A673 (cell line): Measurements from ENCODE around the gene DKK2. TPM values are rescaled to one million over a fixed set of nuclear protein-coding genes. Genes with fewer than 3 reads are reported as not detected.
A peak's percentile ranks its signal among the peaks of the same experiment; 100 is the strongest.

ENCODE experiments used
- BruUV-seq: library from RNA; stranded (reverse); fragments of 400-500 nt; replicated peaks from 2 replicates; lab custom pipeline; 2021; lab: Mats Ljungman, UMichigan
- CTCF ChIA-PET: fragments of 300-600 bp; sonication (Branson Sonifier 250); formaldehyde crosslinking; loops from one replicate; lab custom pipeline; 2022; ENCODE audit warnings: antibody characterized with exemption; lab: Charles Lee
- POLR2A ChIA-PET: fragments of 300-600 bp; sonication (Branson Sonifier 250); formaldehyde crosslinking; loops from one replicate; lab custom pipeline; 2022; ENCODE audit warnings: antibody characterized with exemption; ENCODE audit not compliant: low non-redundant PET; lab: Charles Lee
- DNase-seq: peaks from one replicate; pipeline ENCODE4 v3.0.0-alpha.2; 2015; ENCODE audit warnings: low spot score
- H3K27ac ChIP-seq: fragments of 200-600 bp; sonication (generic); 2 replicates; pipeline ENCODE4 v1.5.1; 2016; ENCODE audit warnings: mixed run types, low read depth, mild to moderate bottlenecking, mixed read lengths, antibody characterized with exemption, low read length; ENCODE audit not compliant: poor library complexity, severe bottlenecking
- H3K27me3 ChIP-seq: fragments of 200-600 bp; sonication (generic); replicated peaks from 2 replicates; pipeline ENCODE4 v1.6.1; 2017; ENCODE audit warnings: mixed run types, low read depth, mild to moderate bottlenecking, mixed read lengths, antibody characterized with exemption, low read length; ENCODE audit not compliant: insufficient read depth, poor library complexity
- H3K36me3 ChIP-seq: fragments of 200-600 bp; sonication (generic); 2 replicates; pipeline ENCODE4 v1.6.1; 2016; ENCODE audit warnings: mixed run types, mild to moderate bottlenecking, mixed read lengths, antibody characterized with exemption, low read length; ENCODE audit not compliant: insufficient read depth, poor library complexity, severe bottlenecking
- H3K4me1 ChIP-seq: fragments of 200-600 bp; sonication (generic); 2 replicates; pipeline ENCODE4 v1.6.1; 2017; ENCODE audit warnings: mixed run types, mild to moderate bottlenecking, mixed read lengths, antibody characterized with exemption, low read length; ENCODE audit not compliant: insufficient read depth, poor library complexity, severe bottlenecking
- H3K4me3 ChIP-seq: fragments of 200-600 bp; sonication (generic); 2 replicates; pipeline ENCODE4 v1.5.1; 2016; ENCODE audit warnings: low read depth, mixed run types, mild to moderate bottlenecking, mixed read lengths, low read length; ENCODE audit not compliant: poor library complexity, severe bottlenecking
- H3K9me3 ChIP-seq: fragments of 200-600 bp; sonication (generic); 2 replicates; pipeline ENCODE4 v1.6.1; 2016; ENCODE audit warnings: mixed run types, low read depth, mild to moderate bottlenecking, mixed read lengths, antibody characterized with exemption, low read length; ENCODE audit not compliant: poor library complexity, severe bottlenecking
- EZH2 ChIP-seq: fragments of 200-600 bp; sonication (generic); IDR thresholded peaks from 2 replicates; pipeline ENCODE4 v1.6.1; 2017; ENCODE audit warnings: borderline replicate concordance, low read depth, mild to moderate bottlenecking, mixed read lengths, antibody characterized with exemption, low read length; ENCODE audit not compliant: poor library complexity, severe bottlenecking
- intact Hi-C: fragments of 100-400 bp; cut with micrococcal nuclease; formaldehyde crosslinking; loops from one replicate; pipeline ENCODE4 v1.10.0; 2022; ENCODE audit not compliant: unreplicated experiment
- total RNA-seq: library from RNA; stranded (reverse); gene quantifications from 2 replicates; pipeline ENCODE4 v1.2.3, GENCODE V29; 2021
- TF ChIP-seq, protein P1 (sequence below): fragments of 300-800, 200-600 bp; sonication (generic); conservative IDR thresholded peaks from 2 replicates; pipeline ENCODE4 v1.5.1; 2017; ENCODE audit warnings: low read depth, mild to moderate bottlenecking, antibody characterized with exemption, low read length, moderate library complexity, mixed read lengths

The DKK2 gene
- total RNA-seq, 1 experiment from 2014 or later: 99.3 TPM

DNA sequence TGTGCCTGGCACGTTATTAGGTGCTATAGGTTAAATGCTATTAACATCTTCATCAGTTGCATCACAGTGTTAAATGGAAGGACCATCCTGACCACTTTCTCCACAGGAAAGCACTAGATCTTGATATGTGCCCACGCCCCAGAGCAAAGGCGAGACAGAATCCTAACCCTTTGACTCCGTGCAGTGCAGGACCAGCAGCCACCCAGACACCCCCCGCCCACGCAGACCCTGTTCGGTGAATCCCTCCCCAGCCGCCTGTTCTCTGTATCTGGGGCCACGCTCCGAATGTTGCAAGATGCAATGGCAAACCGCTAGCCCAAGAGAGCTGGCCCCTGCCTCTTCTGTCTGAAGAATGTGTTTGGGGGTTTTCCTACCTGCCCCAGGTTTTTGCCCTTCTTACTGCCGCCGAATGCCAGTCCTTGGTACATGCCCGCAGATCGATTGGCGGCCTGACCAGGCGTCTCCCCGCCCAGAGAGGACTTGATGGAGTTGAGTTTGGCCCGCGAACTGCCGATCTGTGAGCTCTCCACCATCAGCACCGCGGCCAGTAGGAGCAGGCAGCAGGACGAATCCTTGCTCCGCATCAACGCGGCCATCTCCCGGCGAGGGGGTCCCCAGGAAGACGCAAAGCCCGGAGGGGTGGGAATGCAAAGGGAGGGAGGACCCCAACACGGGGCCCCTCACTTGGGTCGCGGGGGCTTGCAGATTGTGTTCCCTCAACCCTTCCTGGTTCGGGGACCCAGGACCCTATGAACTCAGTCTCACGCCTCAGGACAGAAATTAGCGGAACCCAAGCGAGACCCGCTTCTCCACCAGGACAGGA lies 906 bp downstream of the DKK2 start:
- intact Hi-C loops: loop anchor here (2.0 to 10.0 kb wide), 7 partner anchors 123 to 768 kb away; no protein-coding TSS in a partner anchor
- no TSS peak for BruUV-seq
- Histone ChIP-seq H3K4me1 (peaks cover 6% of the 10 kb centered on the region), H3K27ac (peak overlapping the region; percentile 84), H3K9me3 (no peaks in the 10 kb centered on the region), H3K27me3 (no peaks in the 10 kb centered on the region), H3K36me3 (no peaks in the 10 kb centered on the region), H3K4me3 (peak overlapping the region; percentile 82)
- TF ChIP-seq EZH2: no peak
- TF ChIP-seq, protein P1, sequence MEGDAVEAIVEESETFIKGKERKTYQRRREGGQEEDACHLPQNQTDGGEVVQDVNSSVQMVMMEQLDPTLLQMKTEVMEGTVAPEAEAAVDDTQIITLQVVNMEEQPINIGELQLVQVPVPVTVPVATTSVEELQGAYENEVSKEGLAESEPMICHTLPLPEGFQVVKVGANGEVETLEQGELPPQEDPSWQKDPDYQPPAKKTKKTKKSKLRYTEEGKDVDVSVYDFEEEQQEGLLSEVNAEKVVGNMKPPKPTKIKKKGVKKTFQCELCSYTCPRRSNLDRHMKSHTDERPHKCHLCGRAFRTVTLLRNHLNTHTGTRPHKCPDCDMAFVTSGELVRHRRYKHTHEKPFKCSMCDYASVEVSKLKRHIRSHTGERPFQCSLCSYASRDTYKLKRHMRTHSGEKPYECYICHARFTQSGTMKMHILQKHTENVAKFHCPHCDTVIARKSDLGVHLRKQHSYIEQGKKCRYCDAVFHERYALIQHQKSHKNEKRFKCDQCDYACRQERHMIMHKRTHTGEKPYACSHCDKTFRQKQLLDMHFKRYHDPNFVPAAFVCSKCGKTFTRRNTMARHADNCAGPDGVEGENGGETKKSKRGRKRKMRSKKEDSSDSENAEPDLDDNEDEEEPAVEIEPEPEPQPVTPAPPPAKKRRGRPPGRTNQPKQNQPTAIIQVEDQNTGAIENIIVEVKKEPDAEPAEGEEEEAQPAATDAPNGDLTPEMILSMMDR: no peak
- peak; percentile 65 for DNase-seq
- CTCF ChIA-PET: interaction anchor here (1.6 kb wide), 1 partner anchor 345 kb away, joined by 5 read pairs; no protein-coding TSS in a partner anchor
- POLR2A ChIA-PET: interaction anchor here (0.6 kb wide), 1 partner anchor 24 kb away, joined by 5 read pairs; no protein-coding TSS in a partner anchor

DNA sequence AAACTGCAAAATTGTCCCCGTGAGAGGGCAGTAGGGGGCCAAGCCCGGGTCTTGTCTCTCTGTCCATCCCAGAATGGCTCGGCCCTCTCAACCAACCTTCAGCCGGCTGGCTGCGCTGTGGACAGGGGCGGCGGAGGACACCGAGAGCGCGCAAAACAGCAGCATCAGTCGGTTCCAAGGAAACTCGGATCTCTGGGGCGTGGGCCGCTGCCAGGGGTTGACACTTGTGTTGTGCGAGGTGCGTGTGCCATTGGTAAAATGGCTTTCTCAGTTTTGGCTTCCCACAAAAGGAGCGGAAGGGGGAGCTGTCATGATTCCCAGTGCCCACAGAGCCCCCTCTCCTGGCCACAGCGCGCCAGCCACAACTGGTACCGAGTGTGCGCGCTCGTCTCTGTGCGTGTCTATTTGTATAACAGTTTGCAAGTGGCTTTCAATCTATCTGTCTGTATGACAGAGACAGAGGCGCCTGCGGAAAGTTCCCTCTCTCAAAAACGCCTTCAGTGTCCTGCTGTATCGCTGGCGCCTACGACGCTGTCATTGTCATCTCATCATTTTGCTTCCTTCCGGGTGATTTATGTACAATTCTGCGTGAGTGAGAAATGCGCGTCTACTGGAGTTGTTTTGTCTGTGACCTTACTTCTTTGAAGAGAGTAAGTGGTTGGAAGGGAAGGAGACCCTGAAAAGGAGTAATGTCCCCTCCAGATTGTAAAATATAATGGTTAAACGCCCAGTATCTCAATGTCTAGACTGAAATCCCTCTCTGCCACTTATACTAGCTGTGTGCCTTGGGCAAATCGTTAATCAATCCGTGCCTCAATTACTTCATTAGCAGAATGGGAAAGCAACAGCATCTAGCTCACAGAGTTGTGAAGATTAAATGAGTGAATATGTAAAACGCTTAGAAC lies 1.8 kb downstream of the DKK2 start:
- H3K27me3 ChIP-seq: no peaks in the 10 kb centered on the region
- BruUV-seq: TSS peak; percentile 36
- H3K4me3 ChIP-seq: peak overlapping the region; percentile 82
- ChIA-PET POLR2A (interaction anchor here (0.6 to 0.7 kb wide), 2 partner anchors 34 to 318 kb away, joined by 3 to 4 read pairs; no protein-coding TSS in a partner anchor), CTCF (interaction anchor here (0.6 to 1.3 kb wide), 2 partner anchors 149 to 768 kb away, joined by 3 to 4 read pairs; no protein-coding TSS in a partner anchor)
- intact Hi-C loops: loop anchor here (2.0 to 10.0 kb wide), 5 partner anchors 122 to 768 kb away; no protein-coding TSS in a partner anchor
- peak overlapping the region; percentile 84 for H3K27ac ChIP-seq
- TF ChIP-seq, protein P1: peak; percentile 91
- TF ChIP-seq EZH2: no peak
- peak; percentile 98 for DNase-seq
- H3K9me3 ChIP-seq: no peaks in the 10 kb centered on the region
- H3K4me1 ChIP-seq: peaks cover 12% of the 10 kb centered on the region
- no peaks in the 10 kb centered on the region for H3K36me3 ChIP-seq

DNA sequence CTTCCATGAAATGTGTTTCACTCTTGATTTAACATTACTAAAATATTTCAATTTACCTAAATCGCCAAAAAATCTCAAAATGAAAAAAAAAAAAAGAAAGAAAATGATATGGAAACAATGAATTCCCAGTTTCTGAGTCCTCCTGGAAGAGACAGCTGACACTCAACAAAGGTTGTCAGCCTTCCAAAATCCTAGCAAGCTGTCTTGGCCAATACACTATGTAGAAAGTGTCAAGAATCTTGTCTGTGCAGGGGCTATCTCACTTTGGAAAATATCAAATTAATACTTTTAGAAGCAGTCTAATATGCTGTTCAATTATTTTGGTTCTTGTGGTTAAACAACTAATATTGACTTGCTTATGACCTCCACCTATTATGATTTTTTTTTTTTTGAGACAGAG lies 8.7 kb downstream of the DKK2 start:
- Histone ChIP-seq H3K27me3 (no peaks in the 10 kb centered on the region), H3K4me3 (peak overlapping the region; percentile 36), H3K27ac (peak overlapping the region; percentile 73), H3K36me3 (no peaks in the 10 kb centered on the region), H3K4me1 (peaks cover 65% of the 10 kb centered on the region), H3K9me3 (no peaks in the 10 kb centered on the region)
- no TSS peak for BruUV-seq
- DNase-seq: peak; percentile 51
- intact Hi-C loops: loop anchor here (10.0 kb wide), 1 partner anchor 713 kb away; the partner anchor contains the start of genes AIMP1 and TBCK
- CTCF ChIA-PET: interaction anchor here (0.6 kb wide), 1 partner anchor 535 kb away, joined by 4 read pairs; no protein-coding TSS in a partner anchor
- POLR2A ChIA-PET: no interaction called here
- TF ChIP-seq EZH2: no peak
- TF ChIP-seq, protein P1: no peak
